GM19238 (cell line): ENCODE results near the gene GHR.

ENCODE experiments used
- DNase-seq: peaks from one replicate; pipeline ENCODE4 v3.0.0; 2011; ENCODE audit warnings: low spot score; ENCODE audit not compliant: insufficient read length

Gene GHR

GRCh38 chr5:42598311-42598710 is 175.1 kb downstream of the GHR start:
- no peak for DNase-seq

GRCh38 chr5:42599106-42599505 is 175.9 kb downstream of the GHR start:
- no peak for DNase-seq

GRCh38 chr5:42600441-42600840 is 177.2 kb downstream of the GHR start:
- no peak for DNase-seq

GRCh38 chr5:42604171-42604711 is 181.0 kb downstream of the GHR start:
- DNase-seq, result no peak

GRCh38 chr5:42605490-42605889 is 182.3 kb downstream of the GHR start:
- no peak for DNase-seq

GRCh38 chr5:42606464-42606869 is 183.2 kb downstream of the GHR start:
- no peak for DNase-seq

- no peak for DNase-seq
Observed at GRCh38 chr5:42611437-42611836, 188.2 kb downstream of the GHR start.

- no peak for DNase-seq
Observed at GRCh38 chr5:42612750-42613366, 189.6 kb downstream of the GHR start.

- DNase-seq, result no peak
Observed at GRCh38 chr5:42614509-42614908, 191.3 kb downstream of the GHR start.

GRCh38 chr5:42620579-42621216 is 197.5 kb downstream of the GHR start:
- DNase-seq, result no peak

- no peak for DNase-seq
Observed at GRCh38 chr5:42621242-42621641, 198.0 kb downstream of the GHR start.

- no peak for DNase-seq
Observed at GRCh38 chr5:42621662-42622061, 198.4 kb downstream of the GHR start.

GRCh38 chr5:42624912-42625311 is 201.7 kb downstream of the GHR start:
- DNase-seq, result no peak

- DNase-seq, result no peak
Observed at GRCh38 chr5:42626462-42626861, 203.2 kb downstream of the GHR start.

- no peak for DNase-seq
Observed at GRCh38 chr5:42628821-42629220, 205.6 kb downstream of the GHR start.

- DNase-seq, result no peak
Observed at GRCh38 chr5:42629284-42629683, 206.0 kb downstream of the GHR start.

GRCh38 chr5:42631241-42631640 is 208.0 kb downstream of the GHR start:
- no peak for DNase-seq

GRCh38 chr5:42632354-42632900 is 209.2 kb downstream of the GHR start:
- no peak for DNase-seq

GRCh38 chr5:42634575-42634974 is 211.3 kb downstream of the GHR start:
- DNase-seq, result no peak

GRCh38 chr5:42636425-42636824 is 213.2 kb downstream of the GHR start:
- no peak for DNase-seq

GRCh38 chr5:42636946-42637345 is 213.7 kb downstream of the GHR start:
- DNase-seq, result no peak

GRCh38 chr5:42638972-42639371 is 215.7 kb downstream of the GHR start:
- no peak for DNase-seq

- DNase-seq, result no peak
Observed at GRCh38 chr5:42640835-42641234, 217.6 kb downstream of the GHR start.
